Ectodermal cell (in vitro differentiated cells): Measurements from ENCODE around the gene BPI.
"Not testable (repeated sequence)": the region's sequence is repeated elsewhere in the genome, so short reads cannot be mapped to it uniquely, and the experiment has no call there.

Experiments
- H3K27ac ChIP-seq: 2 replicates; pipeline ENCODE4 v1.7.0; 2013; ENCODE audit warnings: mild to moderate bottlenecking, low read depth, low read length; ENCODE audit not compliant: insufficient read depth, poor library complexity, severe bottlenecking
- H3K27me3 ChIP-seq: 2 replicates; pipeline ENCODE4 v1.7.0; 2013; ENCODE audit warnings: mild to moderate bottlenecking, low read length; ENCODE audit not compliant: insufficient read depth, control insufficient read depth, poor library complexity, severe bottlenecking
- H3K36me3 ChIP-seq: one replicate; pipeline ENCODE4 v1.7.0; 2013; ENCODE audit warnings: low read length; ENCODE audit not compliant: control insufficient read depth, insufficient read depth
- H3K4me1 ChIP-seq: one replicate; pipeline ENCODE4 v1.7.0; 2013; ENCODE audit warnings: low read length; ENCODE audit not compliant: control insufficient read depth, insufficient read depth
- H3K4me3 ChIP-seq: 2 replicates; pipeline ENCODE4 v1.7.0; 2013; ENCODE audit warnings: low read depth, low read length, control low read depth; ENCODE audit not compliant: insufficient read depth
- H3K9me3 ChIP-seq: 2 replicates; pipeline ENCODE4 v1.7.0; 2013; ENCODE audit warnings: mild to moderate bottlenecking, low read length, moderate library complexity; ENCODE audit not compliant: control insufficient read depth
- WGBS, 2 experiments: methylation state at CpG; one replicate each; pipeline ENCODE4 v1.1.7; 2013; ENCODE audit warnings: missing lambda C conversion rate in 2 of 2; 5-methylcytosine and 5-hydroxymethylcytosine counted together

BPI gene

GRCh38 chr20:38311491-38311890 is 7.5 kb downstream of the BPI start:
- Histone ChIP-seq H3K9me3 (no peaks in the 10 kb centered on the region), H3K27me3 (no peaks in the 10 kb centered on the region), H3K4me3 (no peak overlapping the region), H3K27ac (no peak overlapping the region), H3K36me3 (no peaks in the 10 kb centered on the region), H3K4me1 (peaks cover 4% of the 10 kb centered on the region)
- 89 to 94% methylated on average over 3 of the region's 3 CpGs for WGBS, 2 experiments

- 93 to 98% methylated on average over 2 of the region's 2 CpGs for WGBS, 2 experiments
- H3K4me1 ChIP-seq, result no peaks in the 10 kb centered on the region
- no peaks in the 10 kb centered on the region for H3K36me3 ChIP-seq
- no peak overlapping the region for H3K27ac ChIP-seq
- H3K27me3 ChIP-seq, result no peaks in the 10 kb centered on the region
- H3K9me3 ChIP-seq, result no peaks in the 10 kb centered on the region
- no peak overlapping the region for H3K4me3 ChIP-seq
These were observed 9.7 kb downstream of the BPI start for GRCh38 chr20:38313676-38314075.

- 93 to 98% methylated on average over 1 of the region's 1 CpG for WGBS, 2 experiments
- not testable (repeated sequence) for H3K4me3 ChIP-seq, H3K27ac ChIP-seq, H3K36me3 ChIP-seq, H3K9me3 ChIP-seq, H3K4me1 ChIP-seq, H3K27me3 ChIP-seq
These were observed 10.4 kb downstream of the BPI start for GRCh38 chr20:38314350-38314749.

GRCh38 chr20:38315290-38315966 is 11.5 kb downstream of the BPI start:
- Histone ChIP-seq H3K36me3 (no peaks in the 10 kb centered on the region), H3K4me3 (no peak overlapping the region), H3K4me1 (no peaks in the 10 kb centered on the region), H3K27ac (no peak overlapping the region), H3K9me3 (no peaks in the 10 kb centered on the region), H3K27me3 (no peaks in the 10 kb centered on the region)
- 71 to 81% methylated on average over 5 of the region's 5 CpGs for WGBS, 2 experiments

- Histone ChIP-seq H3K4me1 (no peaks in the 10 kb centered on the region), H3K27ac (no peak overlapping the region), H3K36me3 (no peaks in the 10 kb centered on the region), H3K27me3 (no peaks in the 10 kb centered on the region), H3K4me3 (no peak overlapping the region), H3K9me3 (no peaks in the 10 kb centered on the region)
- WGBS, 2 experiments, result 92% methylated on average over 4 of the region's 4 CpGs
These were observed 12.4 kb downstream of the BPI start for GRCh38 chr20:38316341-38316740.

- H3K27ac ChIP-seq, result no peak overlapping the region
- no peaks in the 10 kb centered on the region for H3K4me1 ChIP-seq
- H3K9me3 ChIP-seq, result no peaks in the 10 kb centered on the region
- no peaks in the 10 kb centered on the region for H3K27me3 ChIP-seq
- no peak overlapping the region for H3K4me3 ChIP-seq
- 94 to 96% methylated on average over 3 of the region's 3 CpGs for WGBS, 2 experiments
- H3K36me3 ChIP-seq, result no peaks in the 10 kb centered on the region
These were observed 13.5 kb downstream of the BPI start for GRCh38 chr20:38317422-38317821.

- Histone ChIP-seq H3K36me3 (no peaks in the 10 kb centered on the region), H3K4me3 (no peak overlapping the region), H3K4me1 (no peaks in the 10 kb centered on the region), H3K9me3 (no peaks in the 10 kb centered on the region), H3K27ac (no peak overlapping the region), H3K27me3 (no peaks in the 10 kb centered on the region)
- WGBS, 2 experiments, result 73 to 79% methylated on average over 6 of the region's 6 CpGs
These were observed 16.3 kb downstream of the BPI start for GRCh38 chr20:38320221-38320620.

GRCh38 chr20:38321959-38322598 is 18.1 kb downstream of the BPI start:
- no peaks in the 10 kb centered on the region for H3K4me1 ChIP-seq
- WGBS, 2 experiments, result 20 to 23% methylated on average over 5 of the region's 5 CpGs
- no peak overlapping the region for H3K27ac ChIP-seq
- H3K27me3 ChIP-seq, result no peaks in the 10 kb centered on the region
- no peaks in the 10 kb centered on the region for H3K9me3 ChIP-seq
- H3K4me3 ChIP-seq, result no peak overlapping the region
- H3K36me3 ChIP-seq, result no peaks in the 10 kb centered on the region

- no peak overlapping the region for H3K27ac ChIP-seq
- no peaks in the 10 kb centered on the region for H3K9me3 ChIP-seq
- H3K4me3 ChIP-seq, result no peak overlapping the region
- no peaks in the 10 kb centered on the region for H3K27me3 ChIP-seq
- H3K4me1 ChIP-seq, result no peaks in the 10 kb centered on the region
- H3K36me3 ChIP-seq, result no peaks in the 10 kb centered on the region
- 96 to 97% methylated on average over 3 of the region's 3 CpGs for WGBS, 2 experiments
These were observed 20.2 kb downstream of the BPI start for GRCh38 chr20:38324159-38324558.

- WGBS, 2 experiments, result 69% methylated on average over 3 of the region's 3 CpGs
- Histone ChIP-seq H3K27me3 (no peaks in the 10 kb centered on the region), H3K36me3 (no peaks in the 10 kb centered on the region), H3K27ac (no peak overlapping the region), H3K4me1 (no peaks in the 10 kb centered on the region), H3K4me3 (no peak overlapping the region), H3K9me3 (no peaks in the 10 kb centered on the region)
These were observed 21.2 kb downstream of the BPI start for GRCh38 chr20:38325167-38325566.
